HepG2 (cell line): ENCODE data around the gene JDP2. TPM values are rescaled to one million over a fixed set of nuclear protein-coding genes. Genes with fewer than 3 reads are reported as not detected.

Experiments used
- ATAC-seq: fragments of 200-7000 bp; cut with Tn5 transposase; 3 replicates; pipeline ENCODE4 v1.9.1; 2020; ENCODE audit warnings: mild to moderate bottlenecking, moderate library complexity
- BruUV-seq: library from RNA; stranded (reverse); fragments of 400-500 nt; replicated peaks from 2 replicates; lab custom pipeline; 2021; lab: Mats Ljungman, UMichigan
- CTCF ChIA-PET: fragments of 300-600 bp; formaldehyde crosslinking; extraction: SDS; loops from one replicate; lab custom pipeline; 2021; ENCODE audit warnings: low total read pairs, inconsistent platforms, low intra/inter-chr PET ratio; lab: Yijun Ruan, JAX
- POLR2A ChIA-PET: fragments of 350-600 bp; sonication (Branson Sonifier 250); formaldehyde crosslinking; loops from one replicate; lab custom pipeline; 2020; ENCODE audit warnings: antibody characterized with exemption, inconsistent platforms; lab: Yijun Ruan, JAX
- DNase-seq: peaks from one replicate; pipeline ENCODE4 v3.0.0-alpha.2; 2015; ENCODE audit warnings: low spot score
- FAIRE-seq: peaks from 3 replicates; lab custom pipeline; 2011; peaks lifted over from hg19 to GRCh38; lab: Jason Lieb, UNC
- H2AFZ ChIP-seq: one replicate; pipeline ENCODE4 v1.6.1; 2011; ENCODE audit warnings: low read length, inconsistent platforms
- H3K27ac ChIP-seq: fragments of 300-600 bp; 3 replicates; pipeline ENCODE4 v1.8.0; 2011; ENCODE audit warnings: mixed run types, mild to moderate bottlenecking, mixed read lengths, low read length, inconsistent platforms; ENCODE audit not compliant: insufficient read depth; ENCODE audit errors: extremely low read length
- H3K27me3 ChIP-seq, 2 experiments: fragments of 200-600 bp in 1 of 2; 2 replicates in 1 of 2; 3 replicates in 1 of 2; pipeline versions ENCODE4 v1.6.0 to v1.8.0; 2011; ENCODE audit warnings: low read length in 2 of 2, mild to moderate bottlenecking in 2 of 2, moderate library complexity in 2 of 2, inconsistent platforms in 1 of 2; ENCODE audit not compliant: insufficient read depth in 2 of 2, control insufficient read depth in 1 of 2
- H3K36me3 ChIP-seq, 2 experiments: fragments of 200-600 bp in 1 of 2; replicated peaks in 1 of 2; 2 replicates in 1 of 2; 3 replicates in 1 of 2; pipeline versions ENCODE4 v1.5.1 to v1.8.0; 2011; ENCODE audit warnings: low read length in 2 of 2, inconsistent platforms in 1 of 2; ENCODE audit not compliant: insufficient read depth in 2 of 2, control insufficient read depth in 1 of 2
- H3K4me1 ChIP-seq: 2 replicates; pipeline ENCODE4 v1.5.1; 2012; ENCODE audit warnings: low read length, inconsistent platforms; ENCODE audit not compliant: insufficient read depth
- H3K4me2 ChIP-seq: 2 replicates; pipeline ENCODE4 v1.6.0; 2011; ENCODE audit warnings: low read depth, low read length, inconsistent platforms
- H3K4me3 ChIP-seq, 3 experiments: fragments of 200-600 bp in 1 of 3; sonication (generic), shearing (Covaris generic) in 1 of 3; replicated peaks in 1 of 3; 2 replicates each; pipeline ENCODE4 v1.5.1; 2011 to 2016; ENCODE audit warnings: low read length in 3 of 3, inconsistent platforms in 2 of 3, low read depth in 2 of 3, mild to moderate bottlenecking in 2 of 3, control low read depth in 1 of 3, mixed read lengths in 1 of 3; ENCODE audit not compliant: insufficient read depth in 1 of 3
- H3K79me2 ChIP-seq: one replicate; pipeline ENCODE4 v1.6.1; 2011; ENCODE audit warnings: low read length, inconsistent platforms; ENCODE audit not compliant: insufficient read depth
- H3K9ac ChIP-seq: 2 replicates; pipeline ENCODE4 v1.6.0; 2011; ENCODE audit warnings: mild to moderate bottlenecking, low read depth, low read length, inconsistent platforms; ENCODE audit not compliant: insufficient read depth
- H3K9me3 ChIP-seq: 2 replicates; pipeline ENCODE4 v1.5.1; 2012; ENCODE audit warnings: mild to moderate bottlenecking, low read length
- H4K20me1 ChIP-seq: 2 replicates; pipeline ENCODE4 v1.6.0; 2011; ENCODE audit warnings: inconsistent platforms, mild to moderate bottlenecking, low read length, moderate library complexity; ENCODE audit not compliant: insufficient read depth
- HES4 ChIP-seq: sonication (generic); formaldehyde crosslinking; IDR thresholded peaks from 2 replicates; pipeline ENCODE4 v1.9.0; 2021; ENCODE audit warnings: mild to moderate bottlenecking, missing genetic modification reagents, borderline replicate concordance
- KLF9 ChIP-seq: IDR thresholded peaks from 2 replicates; pipeline ENCODE4 v1.6.1; 2016; ENCODE audit warnings: low read depth
- KMT2B ChIP-seq: IDR thresholded peaks from 2 replicates; pipeline ENCODE4 v1.6.1; 2016; ENCODE audit warnings: missing genetic modification reagents, missing compliant biosample characterization
- NFYB ChIP-seq: sonication (generic); formaldehyde crosslinking; IDR thresholded peaks from 2 replicates; pipeline ENCODE4 v1.4.0; 2020; ENCODE audit warnings: missing genetic modification reagents
- SKI ChIP-seq: fragments of 450-650 bp; IDR thresholded peaks from one replicate; pipeline ENCODE4 v1.6.1; 2018; ENCODE audit warnings: mild to moderate bottlenecking; ENCODE audit not compliant: partially characterized antibody
- SMAD1 ChIP-seq: sonication (generic); formaldehyde crosslinking; IDR thresholded peaks from 2 replicates; pipeline ENCODE4 v1.4.0; 2020; ENCODE audit warnings: missing genetic modification reagents, low read depth, mild to moderate bottlenecking, borderline replicate concordance
- ZBTB10 ChIP-seq: sonication (generic); formaldehyde crosslinking; IDR thresholded peaks from 2 replicates; pipeline ENCODE4 v1.4.0; 2020; ENCODE audit warnings: missing genetic modification reagents, borderline replicate concordance
- ZBTB4 ChIP-seq: sonication (generic); formaldehyde crosslinking; IDR thresholded peaks from 2 replicates; pipeline ENCODE4 v1.4.0; 2020; ENCODE audit warnings: missing genetic modification reagents, mild to moderate bottlenecking, borderline replicate concordance
- ZFP41 ChIP-seq: sonication (generic); formaldehyde crosslinking; IDR thresholded peaks from 2 replicates; pipeline ENCODE4 v1.4.0; 2020; ENCODE audit warnings: mild to moderate bottlenecking, missing genetic modification reagents, borderline replicate concordance
- ZNF235 ChIP-seq: sonication (generic); formaldehyde crosslinking; IDR thresholded peaks from 2 replicates; pipeline ENCODE4 v1.8.1; 2023; ENCODE audit warnings: mild to moderate bottlenecking, missing genetic modification reagents, borderline replicate concordance
- ZNF441 ChIP-seq: sonication (generic); formaldehyde crosslinking; IDR thresholded peaks from 2 replicates; pipeline ENCODE4 v1.7.0; 2021; ENCODE audit warnings: missing genetic modification reagents, borderline replicate concordance
- ZNF530 ChIP-seq: sonication (generic); formaldehyde crosslinking; IDR thresholded peaks from 2 replicates; pipeline ENCODE4 v1.5.0; 2020; ENCODE audit warnings: low read depth, mild to moderate bottlenecking, missing genetic modification reagents
- ZNF770 ChIP-seq: sonication (generic); formaldehyde crosslinking; IDR thresholded peaks from 2 replicates; pipeline ENCODE4 v1.5.0; 2020; ENCODE audit warnings: mild to moderate bottlenecking, missing genetic modification reagents
- ZNF839 ChIP-seq: sonication (generic); formaldehyde crosslinking; IDR thresholded peaks from 2 replicates; pipeline ENCODE4 v1.4.0; 2020; ENCODE audit warnings: missing genetic modification reagents, mild to moderate bottlenecking, borderline replicate concordance
- WGBS: methylation state at CpG from one replicate; pipeline ENCODE4 v1.1.6; 2017; ENCODE audit warnings: low lambda C conversion rate; 5-methylcytosine and 5-hydroxymethylcytosine counted together
- in situ Hi-C: cut with HindIII; loops from 2 replicates; pipeline ENCODE4 v1.10.0; 2017; ENCODE audit warnings: low pct_unique_long_range_greater_than_20kb; ENCODE audit not compliant: extremely low pct_ligation_motif_present
- intact Hi-C: fragments of 100-400 bp; cut with micrococcal nuclease; formaldehyde crosslinking; loops from one replicate; pipeline ENCODE4 v1.10.0; 2022; ENCODE audit not compliant: unreplicated experiment
- polyA plus RNA-seq, 8 experiments: library from polyadenylated mRNA; depleted of rRNA in 3 of 8; stranded (reverse) in 7 of 8; unstranded in 1 of 8; fragments of >200 nt; fragmentation: Illumina TruSeq in 4 of 8; extraction: Trizol in 4 of 8; gene quantifications; 2 replicates each; pipeline versions ENCODE4 v1.2.1 to v1.2.3, GENCODE V29; 2011 to 2016; ENCODE audit warnings: low read depth in 4 of 8, missing spikeins in 1 of 8, mixed read lengths in 1 of 8; ENCODE audit not compliant: insufficient read depth in 1 of 8
- total RNA-seq, 5 experiments: library from RNA; depleted of rRNA; stranded (reverse); fragments of >200 nt; fragmentation: Illumina TruSeq; extraction: Trizol; gene quantifications; 2 replicates each; pipeline ENCODE4 v1.2.3, GENCODE V29; 2016; ENCODE audit warnings: low read depth in 1 of 5
- TF ChIP-seq, protein P1 (sequence below): sonication (generic); formaldehyde crosslinking; IDR thresholded peaks from 2 replicates; pipeline ENCODE4 v1.4.0; 2020; ENCODE audit warnings: missing genetic modification reagents

JDP2 gene
- total and polyA plus RNA-seq, 2 of the 13 experiments (the other 11 are each of a cell fraction or from before 2014, with no cell fraction given) = 8.0 to 8.9 TPM

DNA sequence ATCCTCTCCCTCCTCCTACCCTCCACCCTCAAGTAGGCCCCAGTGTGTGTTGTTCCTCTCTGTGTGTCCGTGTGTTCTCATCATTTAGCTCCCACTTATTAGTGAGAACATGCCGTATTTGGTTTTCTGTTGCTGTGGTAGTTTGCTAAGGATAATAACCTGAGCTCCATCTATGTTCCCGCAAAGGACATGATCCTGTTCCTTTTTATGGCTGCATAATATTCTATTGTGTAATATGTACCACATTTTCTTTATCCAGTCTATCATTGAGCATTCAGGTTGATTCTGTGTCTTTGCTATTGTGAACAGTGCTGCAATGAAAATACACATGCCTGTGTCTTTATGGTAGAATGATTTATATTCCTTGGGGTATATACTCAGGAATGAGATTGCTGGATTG lies 30.5 kb downstream of the JDP2 start:
- Histone ChIP-seq H3K79me2 (no peaks in the 10 kb centered on the region), H3K4me2 (no peak overlapping the region), H4K20me1 (no peaks in the 10 kb centered on the region), H3K9ac (no peak overlapping the region), H3K4me1 (peaks cover 5% of the 10 kb centered on the region), H3K36me3 (peaks cover 9 to 21% of the 10 kb centered on the region in 2 experiments), H3K4me3 (no peak overlapping the region)
- ChIA-PET CTCF (no interaction called here), POLR2A (no interaction called here)
- no peak for DNase-seq
- BruUV-seq = no TSS peak
- in situ Hi-C loops = no loop called here
- ATAC-seq = no peak
- TF ChIP-seq SMAD1 (CRISPR knock-in tag) (no peak), ZNF235 (CRISPR knock-in tag) (no peak), SKI (no peak), ZFP41 (CRISPR knock-in tag) (no peak), ZBTB4 (CRISPR knock-in tag) (no peak), KLF9 (CRISPR knock-in tag) (no peak), ZNF839 (CRISPR knock-in tag) (no peak), ZNF441 (no peak), HES4 (no peak), NFYB (CRISPR knock-in tag) (no peak), ZNF530 (CRISPR knock-in tag) (no peak), ZBTB10 (CRISPR knock-in tag) (no peak), KMT2B (no peak), ZNF770 (CRISPR knock-in tag) (no peak)
- TF ChIP-seq, protein P1, sequence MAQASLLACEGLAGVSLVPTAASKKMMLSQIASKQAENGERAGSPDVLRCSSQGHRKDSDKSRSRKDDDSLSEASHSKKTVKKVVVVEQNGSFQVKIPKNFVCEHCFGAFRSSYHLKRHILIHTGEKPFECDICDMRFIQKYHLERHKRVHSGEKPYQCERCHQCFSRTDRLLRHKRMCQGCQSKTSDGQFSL = no peak
- TF ChIP-seq, all 625 proteins: peak for 0
- no peak overlapping the region for H2AFZ ChIP-seq
- H3K9me3 ChIP-seq = no peaks in the 10 kb centered on the region
- H3K27me3 ChIP-seq = no peaks in the 10 kb centered on the region
- no peak overlapping the region for H3K27ac ChIP-seq
- intact Hi-C loops = no loop called here
- WGBS = 63% methylated on average over 3 of the region's 3 CpGs
- FAIRE-seq = no peak
